Activated CD4-positive, alpha-beta memory T cell treated with anti-CD3 and anti-CD28 coated beads, Interleukin-2, amount 10 ng/mL, durations not matched to agents 7 days and 5 days (primary cell): ENCODE data around the gene GPR35. TPM values are rescaled to one million over a fixed set of nuclear protein-coding genes. Genes with fewer than 3 reads are reported as not detected.

Experiments used
- CTCF ChIA-PET: fragments of 350-600 bp; sonication (Branson Sonifier 250); formaldehyde crosslinking; loops from one replicate; lab custom pipeline; 2021; ENCODE audit warnings: antibody characterized with exemption, inconsistent platforms; lab: Charles Lee
- POLR2A ChIA-PET: fragments of 350-600 bp; sonication (Branson Sonifier 250); formaldehyde crosslinking; loops from one replicate; lab custom pipeline; 2021; ENCODE audit warnings: antibody characterized with exemption; lab: Charles Lee
- DNase-seq: peaks from one replicate; pipeline ENCODE4 v3.0.0-alpha.2; 2020
- H3K27ac Mint-ChIP-seq: one replicate; pipeline ENCODE4 v1.8.0; 2021; ENCODE audit warnings: mild to moderate bottlenecking, mixed read lengths
- H3K27me3 Mint-ChIP-seq: one replicate; pipeline ENCODE4 v1.8.0; 2021; ENCODE audit warnings: mixed read lengths
- H3K36me3 Mint-ChIP-seq: one replicate; pipeline ENCODE4 v1.8.0; 2021; ENCODE audit warnings: low read depth, mixed read lengths
- H3K4me1 Mint-ChIP-seq: one replicate; pipeline ENCODE4 v1.8.0; 2021; ENCODE audit warnings: mixed read lengths
- H3K4me3 Mint-ChIP-seq: one replicate; pipeline ENCODE4 v1.8.0; 2021; ENCODE audit warnings: mild to moderate bottlenecking, mixed read lengths
- H3K9me3 Mint-ChIP-seq: one replicate; pipeline ENCODE4 v1.8.0; 2021; ENCODE audit warnings: mixed read lengths
- total RNA-seq, 2 experiments: library from RNA; stranded (reverse); gene quantifications; one replicate each; pipeline ENCODE4 v1.2.3, GENCODE V29; 2021

Gene GPR35
- total RNA-seq, 2 experiments from 2014 or later, result 5.2 to 5.7 TPM

DNA sequence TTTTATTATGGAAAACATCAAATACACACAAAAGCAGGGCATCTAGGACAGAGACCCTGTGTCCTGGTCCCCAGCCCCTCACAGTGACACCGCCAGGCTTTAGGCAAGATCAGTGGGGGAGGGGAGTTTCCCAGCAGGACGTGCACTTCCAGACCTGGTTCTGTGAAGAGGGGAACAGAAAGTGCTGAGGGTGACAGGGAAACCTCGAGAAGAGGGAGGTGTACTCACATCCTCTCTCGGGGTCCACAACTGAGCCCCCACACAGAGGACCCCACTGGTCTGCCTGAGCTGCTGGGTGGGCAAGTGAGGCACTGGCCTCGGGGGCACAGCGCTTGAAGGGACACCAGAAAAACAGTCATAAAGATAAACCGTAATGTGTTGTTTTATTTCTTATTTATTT lies 4.4 kb upstream of the GPR35 start:
- Mint-ChIP-seq H3K9me3 (peaks cover 9% of the 10 kb centered on the region), H3K4me1 (peaks cover 62% of the 10 kb centered on the region), H3K27me3 (no peaks in the 10 kb centered on the region), H3K27ac (peak overlapping the region; percentile 97), H3K4me3 (no peak overlapping the region), H3K36me3 (peaks cover 20% of the 10 kb centered on the region)
- CTCF ChIA-PET, result interaction anchor here (1.5 to 2.5 kb wide), 7 partner anchors 8 to 106 kb away, joined by 5 to 17 read pairs (median 12); partner anchors contain the start of genes CAPN10 and DUSP28
- POLR2A ChIA-PET, result interaction anchor here (1.2 to 4.5 kb wide), 8 partner anchors 9 to 1238 kb away, joined by 3 to 50 read pairs (median 14); partner anchors contain the start of genes CAPN10, DUSP28, PDCD1 and SEPTIN2
- no peak for DNase-seq

DNA sequence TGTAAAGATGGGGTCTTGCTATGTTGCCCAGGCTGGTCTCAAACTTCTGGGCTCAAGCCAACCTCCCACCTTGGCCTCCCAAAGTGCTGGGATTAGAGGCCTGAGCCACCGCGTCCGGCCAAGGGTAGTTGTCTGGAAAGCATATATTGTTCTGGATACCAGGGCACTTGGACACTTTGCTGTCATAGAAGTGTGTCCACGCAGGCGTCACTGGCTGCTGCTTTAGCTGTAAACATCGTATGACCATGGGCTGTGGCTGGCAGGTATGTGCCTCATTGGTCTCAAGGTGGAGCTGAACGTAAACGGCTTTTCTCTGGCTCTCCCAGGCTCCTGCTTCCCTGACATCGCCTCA lies 3.2 kb upstream of the GPR35 start:
- Mint-ChIP-seq H3K4me3 (no peak overlapping the region), H3K4me1 (peaks cover 69% of the 10 kb centered on the region), H3K9me3 (peaks cover 6% of the 10 kb centered on the region), H3K27me3 (no peaks in the 10 kb centered on the region), H3K27ac (peak overlapping the region; percentile 97), H3K36me3 (peaks cover 17% of the 10 kb centered on the region)
- DNase-seq, result no peak
- CTCF ChIA-PET, result interaction anchor here (0.9 to 2.5 kb wide), 10 partner anchors 9 to 107 kb away, joined by 3 to 17 read pairs (median 8); partner anchors contain the start of genes CAPN10 and DUSP28
- POLR2A ChIA-PET, result interaction anchor here (0.6 to 4.5 kb wide), 11 partner anchors 10 to 1483 kb away, joined by 3 to 50 read pairs (median 6); partner anchors contain the start of genes CAPN10, DUSP28 and SEPTIN2

DNA sequence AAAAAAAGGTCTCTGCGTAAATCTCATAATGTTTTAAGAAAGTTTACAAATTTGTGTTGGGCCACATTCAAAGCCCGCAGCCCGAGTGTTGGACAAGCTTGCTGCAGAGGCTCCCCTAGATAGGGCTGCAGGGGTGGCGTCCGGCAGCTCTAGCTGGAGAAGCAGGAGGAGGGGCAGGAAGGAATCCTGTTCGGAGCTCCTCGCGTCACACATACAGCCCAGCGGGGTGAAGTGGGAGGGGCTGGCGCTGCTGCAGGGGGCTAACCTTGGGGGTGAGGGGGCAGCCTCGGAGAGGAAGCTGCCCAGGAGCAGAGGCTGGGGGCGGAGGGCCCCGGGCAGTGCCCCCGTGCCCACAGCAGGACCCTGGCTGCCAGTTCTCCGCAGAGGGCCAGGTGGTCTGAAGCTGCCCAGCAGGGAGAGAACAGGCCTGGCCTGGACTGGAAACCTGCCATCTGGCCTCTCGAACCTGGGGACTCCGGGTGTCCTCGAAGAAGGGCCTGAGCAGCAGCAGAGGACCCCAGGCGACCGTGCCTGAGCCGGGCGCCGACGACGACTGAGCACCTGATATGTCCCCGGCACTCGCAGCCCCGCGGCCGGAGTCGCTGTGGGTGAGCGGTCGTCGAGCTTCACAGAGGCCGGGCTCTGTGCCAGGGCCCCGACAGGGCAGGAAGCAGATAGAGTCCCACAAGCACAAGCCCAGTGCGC lies 2.6 kb upstream of the GPR35 start:
- H3K9me3 Mint-ChIP-seq, result peaks cover 5% of the 10 kb centered on the region
- H3K27ac Mint-ChIP-seq, result peak overlapping the region; percentile 97
- H3K4me3 Mint-ChIP-seq, result no peak overlapping the region
- peaks cover 16% of the 10 kb centered on the region for H3K36me3 Mint-ChIP-seq
- H3K27me3 Mint-ChIP-seq, result no peaks in the 10 kb centered on the region
- H3K4me1 Mint-ChIP-seq, result peaks cover 72% of the 10 kb centered on the region
- DNase-seq, result peak; percentile 55
- ChIA-PET POLR2A (interaction anchor here (1.5 to 4.5 kb wide), 7 partner anchors 11 to 62 kb away, joined by 3 to 50 read pairs (median 18); partner anchors contain the start of genes CAPN10 and DUSP28), CTCF (interaction anchor here (0.9 to 2.5 kb wide), 8 partner anchors 10 to 108 kb away, joined by 3 to 17 read pairs (median 11); partner anchors contain the start of genes CAPN10 and DUSP28)

DNA sequence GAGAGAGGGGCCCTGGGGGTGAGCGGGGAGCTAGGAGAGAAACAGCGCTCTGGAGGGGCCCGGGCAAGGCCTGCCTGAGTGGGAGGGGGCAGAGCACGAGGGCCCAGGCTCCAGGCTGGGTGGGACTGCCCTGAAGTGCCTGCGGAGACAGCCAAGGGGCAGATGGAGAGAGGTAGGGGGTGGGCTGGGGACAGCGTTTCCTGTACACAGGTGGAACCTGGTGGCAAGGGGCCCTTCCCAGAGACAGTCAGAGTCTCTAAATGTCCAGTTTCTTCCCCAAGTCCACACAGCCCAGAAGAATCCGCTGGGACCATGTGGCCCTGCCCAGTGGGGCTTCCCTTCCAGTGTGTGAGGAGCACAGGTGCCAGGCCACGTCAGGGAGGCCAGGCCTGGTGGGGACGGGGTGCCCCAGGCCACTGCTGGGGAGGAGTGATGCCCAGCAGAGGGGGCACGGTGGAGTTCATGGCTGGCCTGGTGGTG lies 1.7 kb upstream of the GPR35 start:
- H3K4me1 Mint-ChIP-seq, result peaks cover 69% of the 10 kb centered on the region
- POLR2A ChIA-PET, result interaction anchor here (2.6 to 3.8 kb wide), 4 partner anchors 11 to 57 kb away, joined by 9 to 39 read pairs (median 30); no protein-coding TSS in a partner anchor
- CTCF ChIA-PET, result interaction anchor here (2.5 kb wide), 1 partner anchor 37 kb away, joined by 16 read pairs; the partner anchor contains the start of gene CAPN10
- H3K36me3 Mint-ChIP-seq, result peaks cover 10% of the 10 kb centered on the region
- peak overlapping the region; percentile 35 for H3K27ac Mint-ChIP-seq
- peaks cover 2% of the 10 kb centered on the region for H3K9me3 Mint-ChIP-seq
- no peaks in the 10 kb centered on the region for H3K27me3 Mint-ChIP-seq
- H3K4me3 Mint-ChIP-seq, result no peak overlapping the region
- DNase-seq, result no peak

DNA sequence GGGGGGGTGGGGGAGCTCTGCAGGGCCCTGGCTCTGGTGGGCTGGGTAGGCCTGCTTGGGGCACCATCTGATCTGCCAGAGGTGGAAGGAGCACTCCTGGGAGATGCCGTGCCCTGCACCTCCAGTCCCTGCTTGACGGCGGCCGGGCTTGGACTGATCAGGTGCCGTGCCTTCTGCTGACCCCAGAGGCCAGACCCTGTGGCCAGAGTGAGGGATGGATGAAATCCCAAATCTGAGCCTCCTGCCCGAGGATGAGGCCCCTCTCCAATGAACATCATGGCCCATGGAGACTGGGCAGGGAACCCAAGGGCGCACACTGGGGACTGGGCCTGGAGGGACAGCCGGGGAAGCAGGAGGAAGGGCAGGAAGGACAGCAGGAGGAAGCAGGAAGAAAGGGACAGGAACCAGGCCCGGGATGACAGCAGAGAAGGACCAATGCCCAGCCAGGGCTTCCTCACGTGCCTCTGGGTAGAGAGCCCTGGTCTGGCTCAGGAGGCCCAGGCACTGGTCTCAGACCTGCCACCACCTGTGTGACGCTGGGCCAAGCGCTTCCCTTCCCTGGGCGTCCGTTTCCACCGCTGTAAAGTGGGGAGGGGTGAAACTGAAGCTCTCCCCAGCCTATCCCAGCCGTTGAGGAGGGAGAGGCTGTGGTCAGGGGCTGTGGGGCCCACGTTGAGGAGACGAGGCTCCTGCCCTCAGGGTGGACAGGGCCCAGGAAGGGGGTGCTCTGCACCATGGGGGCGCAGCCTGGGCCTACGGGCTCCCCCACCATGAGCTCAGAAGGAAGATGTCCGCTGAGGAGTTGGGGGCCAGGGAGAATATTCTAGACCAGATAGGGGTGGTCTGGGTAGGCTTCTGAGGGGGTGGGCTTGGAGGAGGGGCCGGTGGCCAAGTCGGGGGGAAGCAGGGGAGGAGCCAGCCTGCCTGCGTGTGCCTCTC lies 1.0 kb upstream of the GPR35 start:
- Mint-ChIP-seq H3K9me3 (no peaks in the 10 kb centered on the region), H3K36me3 (peaks cover 4% of the 10 kb centered on the region), H3K27ac (peak overlapping the region; percentile 87), H3K4me1 (peaks cover 62% of the 10 kb centered on the region), H3K4me3 (no peak overlapping the region), H3K27me3 (no peaks in the 10 kb centered on the region)
- no peak for DNase-seq
- CTCF ChIA-PET, result interaction anchor here (0.7 kb wide), 1 partner anchor 9 kb away, joined by 3 read pairs; no protein-coding TSS in a partner anchor
- POLR2A ChIA-PET, result interaction anchor here (1.3 to 3.8 kb wide), 4 partner anchors 8 to 64 kb away, joined by 3 to 27 read pairs (median 10); partner anchors contain the start of gene DUSP28

DNA sequence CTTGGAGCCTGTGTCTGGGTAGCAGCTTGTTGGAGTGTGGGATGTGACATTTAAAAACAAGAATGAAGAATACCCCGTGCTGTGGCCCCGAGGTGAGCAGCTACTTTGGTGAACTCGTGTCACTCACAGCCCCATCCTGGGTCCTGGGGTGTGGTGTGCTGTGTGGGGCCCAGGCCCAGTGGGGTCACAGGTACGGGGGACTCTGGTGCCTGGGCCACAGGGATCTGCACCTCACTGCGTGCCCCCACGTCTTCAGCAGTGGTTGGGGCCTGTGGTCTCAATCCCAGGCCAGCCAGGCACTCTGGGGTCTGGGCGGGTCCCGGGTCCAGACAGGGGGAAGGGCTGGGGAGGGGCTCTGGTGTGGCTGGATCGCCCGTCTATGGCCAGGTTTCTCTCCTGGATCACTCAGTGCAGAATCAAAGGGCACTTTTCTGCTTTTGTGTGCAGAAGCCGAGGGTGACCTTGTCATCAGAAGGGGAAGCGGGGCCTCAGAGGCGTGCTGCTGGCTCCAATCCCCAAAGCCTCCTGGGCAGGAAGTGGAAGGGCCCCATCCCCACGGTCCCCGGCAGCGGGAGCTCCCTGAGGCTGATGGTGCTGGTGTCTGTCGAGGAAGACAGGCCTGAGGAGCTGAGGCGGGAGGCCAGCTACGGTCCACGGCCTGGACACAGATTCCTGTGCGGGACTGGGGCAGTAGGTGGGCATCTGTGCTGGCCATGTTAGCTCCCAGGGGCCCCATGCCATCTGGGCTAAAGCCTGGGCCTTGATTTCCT lies 1.4 kb downstream of the GPR35 start:
- DNase-seq, result no peak
- ChIA-PET POLR2A (interaction anchor here (1.0 to 3.8 kb wide), 4 partner anchors 14 to 66 kb away, joined by 4 to 27 read pairs (median 4); partner anchors contain the start of gene CAPN10), CTCF (interaction anchor here (0.6 to 2.0 kb wide), 4 partner anchors 47 to 650 kb away, joined by 3 to 6 read pairs (median 4); no protein-coding TSS in a partner anchor)
- H3K27me3 Mint-ChIP-seq, result no peaks in the 10 kb centered on the region
- no peaks in the 10 kb centered on the region for H3K9me3 Mint-ChIP-seq
- no peak overlapping the region for H3K4me3 Mint-ChIP-seq
- H3K4me1 Mint-ChIP-seq, result peaks cover 48% of the 10 kb centered on the region
- H3K27ac Mint-ChIP-seq, result peak overlapping the region; percentile 31
- H3K36me3 Mint-ChIP-seq, result no peaks in the 10 kb centered on the region

DNA sequence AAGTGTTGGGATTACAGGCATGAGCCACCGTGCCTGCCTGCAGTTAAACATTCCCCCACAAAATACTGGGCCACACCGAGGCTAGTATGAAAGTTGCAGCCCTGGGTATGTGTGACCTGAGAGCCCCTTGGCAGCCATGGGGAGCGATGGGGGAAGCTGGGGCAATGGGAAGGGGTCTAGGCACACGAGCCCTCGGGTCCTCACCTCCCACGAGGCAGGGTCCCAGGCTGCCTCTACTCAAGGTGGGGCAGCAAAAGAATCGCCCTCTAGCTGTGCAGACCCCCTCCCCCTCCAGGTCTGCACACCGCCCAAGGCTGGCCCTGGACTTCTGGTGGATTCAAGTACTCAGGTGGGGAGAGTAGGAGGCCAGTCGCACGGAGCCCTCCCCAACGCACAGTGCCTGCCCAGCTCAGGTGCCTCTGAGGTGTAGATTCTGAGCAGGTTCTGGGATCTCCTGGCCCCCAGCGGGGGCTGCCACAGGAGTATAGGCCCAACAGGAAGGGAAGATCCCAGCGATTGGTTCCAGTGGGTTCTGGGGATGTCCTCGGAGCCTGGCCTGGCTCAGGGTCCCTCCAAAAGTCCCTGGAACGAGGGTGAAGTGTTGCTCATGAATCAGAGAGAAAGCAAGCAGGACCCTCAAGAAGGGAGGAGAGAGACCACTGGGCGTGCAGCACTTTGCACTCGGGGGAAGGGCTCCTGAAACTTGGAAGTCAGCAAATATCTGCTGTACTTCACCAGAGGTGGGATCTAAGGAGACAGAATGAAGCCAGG lies 2.6 kb downstream of the GPR35 start:
- CTCF ChIA-PET, result interaction anchor here (2.0 kb wide), 1 partner anchor 62 kb away, joined by 6 read pairs; no protein-coding TSS in a partner anchor
- no peaks in the 10 kb centered on the region for H3K27me3 Mint-ChIP-seq
- H3K9me3 Mint-ChIP-seq, result peaks cover 4% of the 10 kb centered on the region
- H3K4me3 Mint-ChIP-seq, result no peak overlapping the region
- peaks cover under 1% of the 10 kb centered on the region for H3K36me3 Mint-ChIP-seq
- POLR2A ChIA-PET, result interaction anchor here (1.1 to 3.8 kb wide), 4 partner anchors 15 to 62 kb away, joined by 4 to 27 read pairs (median 8); partner anchors contain the start of gene CAPN10
- no peak for DNase-seq
- no peak overlapping the region for H3K27ac Mint-ChIP-seq
- H3K4me1 Mint-ChIP-seq, result peaks cover 36% of the 10 kb centered on the region

DNA sequence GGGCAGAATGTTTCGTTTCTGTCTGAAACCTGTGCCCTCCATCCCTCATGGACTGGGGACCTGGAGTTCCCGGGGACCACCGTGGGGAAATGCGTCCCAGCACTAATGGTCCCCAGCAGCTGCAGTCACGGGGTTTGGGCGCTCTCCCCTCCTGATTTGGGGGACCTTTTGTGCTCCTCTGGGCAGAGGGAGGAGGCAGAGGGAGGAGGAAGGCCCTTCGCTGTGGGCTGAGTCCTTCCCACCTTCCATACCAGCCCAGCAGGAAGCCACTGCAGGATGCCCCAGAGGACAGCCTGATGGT lies 3.2 kb downstream of the GPR35 start:
- no peak overlapping the region for H3K27ac Mint-ChIP-seq
- ChIA-PET POLR2A (interaction anchor here (2.2 kb wide), 1 partner anchor 41 kb away, joined by 12 read pairs; the partner anchor contains the start of gene CAPN10), CTCF (no interaction called here)
- H3K4me1 Mint-ChIP-seq, result peaks cover 31% of the 10 kb centered on the region
- H3K9me3 Mint-ChIP-seq, result peaks cover 9% of the 10 kb centered on the region
- no peaks in the 10 kb centered on the region for H3K27me3 Mint-ChIP-seq
- H3K36me3 Mint-ChIP-seq, result peaks cover 6% of the 10 kb centered on the region
- no peak for DNase-seq
- H3K4me3 Mint-ChIP-seq, result no peak overlapping the region

DNA sequence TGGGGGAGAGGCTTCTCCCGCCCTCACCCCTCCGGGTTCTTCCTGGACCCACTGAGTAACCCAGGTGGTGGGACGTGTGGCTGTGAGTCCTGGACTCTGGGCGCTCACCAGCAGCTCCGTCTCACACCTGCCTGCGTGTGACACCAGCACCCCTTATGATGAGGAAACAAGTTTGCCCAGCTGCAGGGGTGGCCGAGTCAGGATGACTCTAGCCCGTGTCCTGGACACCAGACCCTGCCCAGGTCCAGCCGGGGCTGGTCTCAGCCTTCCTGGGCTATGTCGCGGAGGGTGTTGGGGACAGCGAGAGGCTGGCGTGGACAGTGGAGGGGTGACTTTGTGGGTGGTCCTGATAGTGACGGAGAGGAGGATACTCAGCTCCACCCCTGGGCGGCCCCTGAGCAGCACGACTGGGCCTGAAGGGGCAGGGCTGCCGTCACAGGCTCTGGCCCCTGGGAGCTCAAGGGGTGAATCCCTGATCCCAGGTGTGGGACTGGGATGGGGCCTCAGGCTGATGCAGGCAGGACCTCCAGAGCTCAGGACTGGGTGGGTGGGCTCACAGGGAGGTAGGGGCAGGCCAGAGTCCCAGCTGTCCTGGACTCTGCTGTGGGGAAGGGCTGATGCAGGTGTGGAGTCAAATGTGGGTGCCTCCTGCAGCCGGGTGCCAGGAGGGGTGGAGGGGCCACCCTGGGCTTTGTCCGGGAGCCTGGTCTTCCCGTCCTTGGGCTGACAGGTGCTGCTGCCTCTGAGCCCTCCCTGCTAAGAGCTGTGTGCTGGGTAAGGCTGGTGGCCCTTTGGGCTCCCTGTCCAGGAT lies 3.7 kb downstream of the GPR35 start:
- Mint-ChIP-seq H3K9me3 (peaks cover 11% of the 10 kb centered on the region), H3K4me3 (no peak overlapping the region), H3K27ac (no peak overlapping the region), H3K36me3 (peaks cover 8% of the 10 kb centered on the region), H3K27me3 (no peaks in the 10 kb centered on the region), H3K4me1 (peaks cover 28% of the 10 kb centered on the region)
- no peak for DNase-seq
- POLR2A ChIA-PET, result interaction anchor here (1.2 to 2.2 kb wide), 2 partner anchors 16 to 42 kb away, joined by 3 to 12 read pairs; partner anchors contain the start of gene CAPN10
- CTCF ChIA-PET, result no interaction called here

DNA sequence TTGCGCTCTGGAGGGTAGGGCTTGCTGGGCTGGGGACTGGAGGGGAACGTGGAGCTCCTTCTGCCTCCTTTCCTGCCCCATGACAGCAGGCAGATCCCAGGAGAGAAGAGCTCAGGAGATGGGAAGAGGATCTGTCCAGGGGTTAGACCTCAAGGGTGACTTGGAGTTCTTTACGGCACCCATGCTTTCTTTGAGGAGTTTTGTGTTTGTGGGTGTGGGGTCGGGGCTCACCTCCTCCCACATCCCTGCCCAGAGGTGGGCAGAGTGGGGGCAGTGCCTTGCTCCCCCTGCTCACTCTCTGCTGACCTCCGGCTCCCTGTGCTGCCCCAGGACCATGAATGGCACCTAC lies 4.3 kb downstream of the GPR35 start:
- CTCF ChIA-PET, result no interaction called here
- Mint-ChIP-seq H3K4me3 (no peak overlapping the region), H3K36me3 (peaks cover 8% of the 10 kb centered on the region), H3K4me1 (peaks cover 22% of the 10 kb centered on the region), H3K27me3 (no peaks in the 10 kb centered on the region), H3K27ac (no peak overlapping the region), H3K9me3 (peaks cover 14% of the 10 kb centered on the region)
- no peak for DNase-seq
- POLR2A ChIA-PET, result interaction anchor here (1.2 to 2.2 kb wide), 2 partner anchors 16 to 42 kb away, joined by 3 to 12 read pairs; partner anchors contain the start of gene CAPN10
